Neural progenitor cell (in vitro differentiated cells): Measurements from ENCODE around the gene FMN1. TPM values are rescaled to one million over a fixed set of nuclear protein-coding genes. Genes with fewer than 3 reads are reported as not detected.

Experiments used
- DNase-seq: peaks from one replicate; pipeline ENCODE4 v3.0.0-alpha.2; 2016; ENCODE audit warnings: low spot score
- H2AFZ ChIP-seq: fragments of 200-600 bp; sonication (generic); replicated peaks from 2 replicates; pipeline ENCODE4 v1.6.1; 2016; ENCODE audit warnings: antibody characterized with exemption
- H3F3A ChIP-seq: fragments of 200-600 bp; sonication (generic); 2 replicates; pipeline ENCODE4 v1.6.1; 2016; ENCODE audit warnings: antibody characterized with exemption, low read depth
- H3K27ac ChIP-seq: fragments of 200-600 bp; sonication (generic); 2 replicates; pipeline ENCODE4 v1.5.1; 2016; ENCODE audit warnings: mild to moderate bottlenecking
- H3K27me3 ChIP-seq: fragments of 200-600 bp; sonication (generic); 2 replicates; pipeline ENCODE4 v1.6.1; 2016; ENCODE audit warnings: mild to moderate bottlenecking, moderate library complexity
- H3K36me3 ChIP-seq: fragments of 200-600 bp; sonication (generic); 2 replicates; pipeline ENCODE4 v1.5.1; 2016
- H3K4me1 ChIP-seq: fragments of 200-600 bp; sonication (generic); 2 replicates; pipeline ENCODE4 v1.6.1; 2016; ENCODE audit warnings: mixed run types
- H3K4me2 ChIP-seq: fragments of 200-600 bp; sonication (generic); 2 replicates; pipeline ENCODE4 v1.6.1; 2016
- H3K4me3 ChIP-seq: fragments of 200-600 bp; sonication (generic); 2 replicates; pipeline ENCODE4 v1.5.1; 2016
- H3K79me2 ChIP-seq: fragments of 200-600 bp; sonication (generic); 2 replicates; pipeline ENCODE4 v1.6.1; 2016; ENCODE audit warnings: low read depth
- H3K9ac ChIP-seq: fragments of 200-600 bp; sonication (generic); 2 replicates; pipeline ENCODE4 v1.6.1; 2016
- H3K9me3 ChIP-seq: fragments of 200-600 bp; sonication (generic); 2 replicates; pipeline ENCODE4 v1.5.1; 2016; ENCODE audit warnings: low read depth
- H4K20me1 ChIP-seq: fragments of 200-600 bp; sonication (generic); 2 replicates; pipeline ENCODE4 v1.6.1; 2016; ENCODE audit warnings: low read depth
- H3K27ac Mint-ChIP-seq: 3 replicates; pipeline ENCODE4 v1.8.0; 2021; ENCODE audit warnings: mixed read lengths
- H3K27me3 Mint-ChIP-seq: 2 replicates; pipeline ENCODE4 v1.8.0; 2022; ENCODE audit warnings: low read depth, mild to moderate bottlenecking, inconsistent platforms, moderate library complexity, mixed read lengths; ENCODE audit not compliant: insufficient read depth
- H3K36me3 Mint-ChIP-seq: 3 replicates; pipeline ENCODE4 v1.8.0; 2021; ENCODE audit warnings: mixed read lengths
- H3K4me1 Mint-ChIP-seq: 3 replicates; pipeline ENCODE4 v1.8.0; 2021; ENCODE audit warnings: mixed read lengths
- H3K4me3 Mint-ChIP-seq: 3 replicates; pipeline ENCODE4 v1.8.0; 2021; ENCODE audit warnings: mild to moderate bottlenecking, moderate library complexity, mixed read lengths
- H3K9me3 Mint-ChIP-seq: 3 replicates; pipeline ENCODE4 v1.8.0; 2020; ENCODE audit warnings: mixed read lengths
- EZH2 ChIP-seq: fragments of 200-600 bp; sonication (generic); IDR thresholded peaks from 2 replicates; pipeline ENCODE4 v1.6.1; 2017; ENCODE audit warnings: antibody characterized with exemption, mild to moderate bottlenecking, moderate library complexity
- EZH2phosphoT487 ChIP-seq: fragments of 200-600 bp; sonication (generic); IDR thresholded peaks from 2 replicates; pipeline ENCODE4 v1.6.1; 2017; ENCODE audit warnings: antibody characterized with exemption
- total RNA-seq: library from RNA; depleted of rRNA; stranded (reverse); fragments of >200 nt; gene quantifications from 2 replicates; pipeline ENCODE4 v1.2.3, GENCODE V29; 2015; ENCODE audit warnings: low replicate concordance
- TF ChIP-seq, protein P1 (sequence below): fragments of 200-600 bp; sonication (generic); IDR thresholded peaks from 2 replicates; pipeline ENCODE4 v1.5.1; 2017; ENCODE audit warnings: antibody characterized with exemption, mild to moderate bottlenecking

The FMN1 gene
- total RNA-seq, 1 donor from 2014 or later: 5.7 TPM

GRCh38 chr15:33137101-33137500 is 57.4 kb downstream of the FMN1 start:
- Mint-ChIP-seq H3K36me3 (no peaks in the 10 kb centered on the region), H3K27ac (no peak overlapping the region), H3K4me3 (no peak overlapping the region), H3K4me1 (peaks cover 1% of the 10 kb centered on the region), H3K27me3 (no peaks in the 10 kb centered on the region), H3K9me3 (no peaks in the 10 kb centered on the region)
- Histone ChIP-seq H3K36me3 (no peaks in the 10 kb centered on the region), H3K79me2 (no peaks in the 10 kb centered on the region), H3K4me3 (no peak overlapping the region), H3K27ac (no peak overlapping the region), H3K27me3 (no peaks in the 10 kb centered on the region), H3K4me1 (no peaks in the 10 kb centered on the region), H3K9me3 (no peaks in the 10 kb centered on the region), H3F3A (no peaks in the 10 kb centered on the region), H2AFZ (no peak overlapping the region), H3K4me2 (no peak overlapping the region), H3K9ac (no peak overlapping the region), H4K20me1 (no peaks in the 10 kb centered on the region)
- TF ChIP-seq EZH2 (no peak), EZH2phosphoT487 (no peak)
- TF ChIP-seq, protein P1, sequence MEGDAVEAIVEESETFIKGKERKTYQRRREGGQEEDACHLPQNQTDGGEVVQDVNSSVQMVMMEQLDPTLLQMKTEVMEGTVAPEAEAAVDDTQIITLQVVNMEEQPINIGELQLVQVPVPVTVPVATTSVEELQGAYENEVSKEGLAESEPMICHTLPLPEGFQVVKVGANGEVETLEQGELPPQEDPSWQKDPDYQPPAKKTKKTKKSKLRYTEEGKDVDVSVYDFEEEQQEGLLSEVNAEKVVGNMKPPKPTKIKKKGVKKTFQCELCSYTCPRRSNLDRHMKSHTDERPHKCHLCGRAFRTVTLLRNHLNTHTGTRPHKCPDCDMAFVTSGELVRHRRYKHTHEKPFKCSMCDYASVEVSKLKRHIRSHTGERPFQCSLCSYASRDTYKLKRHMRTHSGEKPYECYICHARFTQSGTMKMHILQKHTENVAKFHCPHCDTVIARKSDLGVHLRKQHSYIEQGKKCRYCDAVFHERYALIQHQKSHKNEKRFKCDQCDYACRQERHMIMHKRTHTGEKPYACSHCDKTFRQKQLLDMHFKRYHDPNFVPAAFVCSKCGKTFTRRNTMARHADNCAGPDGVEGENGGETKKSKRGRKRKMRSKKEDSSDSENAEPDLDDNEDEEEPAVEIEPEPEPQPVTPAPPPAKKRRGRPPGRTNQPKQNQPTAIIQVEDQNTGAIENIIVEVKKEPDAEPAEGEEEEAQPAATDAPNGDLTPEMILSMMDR: no peak
- no peak for DNase-seq

- H3K4me1 Mint-ChIP-seq: peaks cover 7% of the 10 kb centered on the region
- H3K9ac ChIP-seq: no peak overlapping the region
- no peaks in the 10 kb centered on the region for H3K36me3 Mint-ChIP-seq
Measured at GRCh38 chr15:33136353-33136752, 58.2 kb downstream of the FMN1 start.

DNA sequence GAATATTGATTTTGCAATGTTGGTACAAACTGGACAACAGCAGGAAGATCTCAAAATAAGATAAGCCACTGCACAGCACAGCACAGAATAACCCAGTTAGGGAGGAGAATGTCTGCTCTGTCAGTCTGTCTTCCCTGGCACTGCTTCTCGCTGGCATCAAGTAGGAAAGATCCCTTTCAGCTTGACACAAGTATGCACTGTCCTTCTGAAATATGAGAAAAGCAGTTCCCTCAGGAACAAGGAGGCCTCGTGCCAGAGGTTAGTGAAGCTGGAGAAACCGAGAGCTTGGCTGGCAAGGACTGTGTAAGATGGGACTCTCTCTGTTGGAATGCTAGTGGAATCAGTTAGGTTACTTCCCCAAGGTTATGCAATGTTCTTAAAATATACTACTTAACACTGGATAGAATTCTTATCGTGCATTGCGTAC is 59.1 kb downstream of the FMN1 start:
- Histone ChIP-seq H3K27ac (no peak overlapping the region), H3K27me3 (no peaks in the 10 kb centered on the region), H3K9me3 (no peaks in the 10 kb centered on the region), H3K4me1 (no peaks in the 10 kb centered on the region), H3K4me2 (no peak overlapping the region), H3F3A (no peaks in the 10 kb centered on the region), H3K9ac (no peak overlapping the region), H3K36me3 (no peaks in the 10 kb centered on the region), H3K4me3 (no peak overlapping the region), H3K79me2 (no peaks in the 10 kb centered on the region), H2AFZ (no peak overlapping the region), H4K20me1 (no peaks in the 10 kb centered on the region)
- Mint-ChIP-seq H3K27me3 (no peaks in the 10 kb centered on the region), H3K9me3 (no peaks in the 10 kb centered on the region), H3K4me1 (peaks cover 8% of the 10 kb centered on the region), H3K4me3 (no peak overlapping the region), H3K36me3 (no peaks in the 10 kb centered on the region), H3K27ac (no peak overlapping the region)
- no peak for DNase-seq
- TF ChIP-seq, protein P1: no peak
- TF ChIP-seq EZH2 (no peak), EZH2phosphoT487 (no peak)

More at GRCh38 chr15:33136353-33136752, 58.2 kb downstream of the FMN1 start:
- H3K27ac ChIP-seq: no peak overlapping the region
- no peaks in the 10 kb centered on the region for H3K9me3 ChIP-seq
- DNase-seq: no peak
- H3K4me3 ChIP-seq: no peak overlapping the region
- H3F3A ChIP-seq: no peaks in the 10 kb centered on the region
- no peak overlapping the region for H3K4me3 Mint-ChIP-seq
- no peak overlapping the region for H2AFZ ChIP-seq
- no peaks in the 10 kb centered on the region for H3K27me3 ChIP-seq
- no peaks in the 10 kb centered on the region for H4K20me1 ChIP-seq
- no peak overlapping the region for H3K4me2 ChIP-seq
- H3K36me3 ChIP-seq: no peaks in the 10 kb centered on the region
- H3K79me2 ChIP-seq: no peaks in the 10 kb centered on the region
- no peaks in the 10 kb centered on the region for H3K9me3 Mint-ChIP-seq
- TF ChIP-seq EZH2 (no peak), EZH2phosphoT487 (no peak)
- TF ChIP-seq, protein P1: no peak
- no peaks in the 10 kb centered on the region for H3K4me1 ChIP-seq
- H3K27me3 Mint-ChIP-seq: no peaks in the 10 kb centered on the region
- H3K27ac Mint-ChIP-seq: no peak overlapping the region
